Chondrocyte (in vitro differentiated cells): ENCODE data around the gene GRHL3. TPM values are rescaled to one million over a fixed set of nuclear protein-coding genes. Genes with fewer than 3 reads are reported as not detected.

Experiments
- DNase-seq: peaks from one replicate; pipeline ENCODE4 v3.0.0; 2021; ENCODE audit warnings: mixed read lengths, low spot score
- H3K27ac Mint-ChIP-seq: one replicate; pipeline ENCODE4 v1.8.0; 2021; ENCODE audit warnings: mild to moderate bottlenecking, moderate library complexity, mixed read lengths; ENCODE audit not compliant: unreplicated experiment
- H3K27me3 Mint-ChIP-seq: 2 replicates; pipeline ENCODE4 v1.8.0; 2021; ENCODE audit warnings: low read depth, mixed read lengths
- H3K36me3 Mint-ChIP-seq: 2 replicates; pipeline ENCODE4 v1.8.0; 2021; ENCODE audit warnings: low read depth, mixed read lengths
- H3K4me1 Mint-ChIP-seq: 2 replicates; pipeline ENCODE4 v1.8.0; 2021; ENCODE audit warnings: low read depth, mild to moderate bottlenecking, mixed read lengths
- H3K4me3 Mint-ChIP-seq: one replicate; pipeline ENCODE4 v1.8.0; 2021; ENCODE audit warnings: mild to moderate bottlenecking, moderate library complexity, mixed read lengths; ENCODE audit not compliant: unreplicated experiment
- H3K9me3 Mint-ChIP-seq: 2 replicates; pipeline ENCODE4 v1.8.0; 2021; ENCODE audit warnings: low read depth, mixed read lengths
- total RNA-seq: library from RNA; stranded (reverse); gene quantifications from 3 replicates; pipeline ENCODE4 v1.2.1, GENCODE V29; 2021
- TF ChIP-seq, protein P1 (sequence below): fragments of 200-600 bp; sonication (generic); IDR thresholded peaks from 2 replicates; pipeline ENCODE4 v1.5.0; 2021; ENCODE audit warnings: antibody characterized with exemption, mild to moderate bottlenecking, moderate library complexity

Gene GRHL3
- total RNA-seq, 1 donor from 2014 or later = 0.07 TPM

DNA sequence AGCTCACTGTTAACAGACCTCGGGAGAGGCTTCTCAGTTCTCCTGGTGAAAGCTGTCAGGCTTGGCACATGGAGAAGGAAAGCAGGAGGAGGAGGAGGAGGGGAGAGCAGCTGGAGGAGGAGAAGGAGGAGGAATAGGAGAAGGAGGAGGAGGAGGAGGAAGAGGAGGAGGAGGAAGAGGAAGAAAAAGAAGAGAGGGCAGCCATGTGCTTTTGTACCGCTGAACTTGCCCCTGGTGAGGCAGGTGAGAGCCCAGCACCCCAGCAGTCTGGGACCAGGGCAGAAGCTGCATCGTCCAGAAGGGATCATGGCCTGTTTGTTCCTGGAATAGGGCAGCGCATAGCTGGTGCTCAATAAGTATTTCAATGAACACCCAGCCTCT is 21.3 kb upstream of the GRHL3 start:
- DNase-seq = no peak
- TF ChIP-seq, protein P1, sequence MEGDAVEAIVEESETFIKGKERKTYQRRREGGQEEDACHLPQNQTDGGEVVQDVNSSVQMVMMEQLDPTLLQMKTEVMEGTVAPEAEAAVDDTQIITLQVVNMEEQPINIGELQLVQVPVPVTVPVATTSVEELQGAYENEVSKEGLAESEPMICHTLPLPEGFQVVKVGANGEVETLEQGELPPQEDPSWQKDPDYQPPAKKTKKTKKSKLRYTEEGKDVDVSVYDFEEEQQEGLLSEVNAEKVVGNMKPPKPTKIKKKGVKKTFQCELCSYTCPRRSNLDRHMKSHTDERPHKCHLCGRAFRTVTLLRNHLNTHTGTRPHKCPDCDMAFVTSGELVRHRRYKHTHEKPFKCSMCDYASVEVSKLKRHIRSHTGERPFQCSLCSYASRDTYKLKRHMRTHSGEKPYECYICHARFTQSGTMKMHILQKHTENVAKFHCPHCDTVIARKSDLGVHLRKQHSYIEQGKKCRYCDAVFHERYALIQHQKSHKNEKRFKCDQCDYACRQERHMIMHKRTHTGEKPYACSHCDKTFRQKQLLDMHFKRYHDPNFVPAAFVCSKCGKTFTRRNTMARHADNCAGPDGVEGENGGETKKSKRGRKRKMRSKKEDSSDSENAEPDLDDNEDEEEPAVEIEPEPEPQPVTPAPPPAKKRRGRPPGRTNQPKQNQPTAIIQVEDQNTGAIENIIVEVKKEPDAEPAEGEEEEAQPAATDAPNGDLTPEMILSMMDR = no peak
- Mint-ChIP-seq H3K4me3 (no peak overlapping the region), H3K4me1 (peaks cover 10% of the 10 kb centered on the region), H3K9me3 (no peaks in the 10 kb centered on the region), H3K27ac (no peak overlapping the region), H3K27me3 (peaks cover 15% of the 10 kb centered on the region), H3K36me3 (no peaks in the 10 kb centered on the region)

DNA sequence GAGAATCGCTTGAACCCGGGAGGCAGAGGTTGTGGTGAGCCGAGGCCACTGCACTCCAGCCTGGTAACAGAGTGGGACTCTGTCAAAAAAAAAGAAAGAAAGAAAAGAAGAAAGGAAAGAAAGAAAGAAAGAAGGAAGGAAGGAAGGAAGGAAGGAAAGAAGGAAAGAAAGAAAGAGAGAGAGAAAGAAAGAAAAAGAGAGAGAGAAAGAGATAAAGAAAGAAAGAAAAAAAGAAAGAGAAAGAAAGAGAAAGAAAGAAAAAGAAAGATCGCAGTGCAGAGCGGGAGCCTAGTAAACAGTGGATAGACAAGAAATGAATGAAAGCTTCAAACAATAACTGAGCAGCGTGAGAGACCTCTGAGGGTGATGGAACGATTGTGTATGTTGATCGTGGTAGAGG is 20.6 kb upstream of the GRHL3 start:
- DNase-seq = no peak
- TF ChIP-seq, protein P1 = no peak
- peaks cover 15% of the 10 kb centered on the region for H3K27me3 Mint-ChIP-seq
- H3K4me1 Mint-ChIP-seq = peaks cover 10% of the 10 kb centered on the region
- no peaks in the 10 kb centered on the region for H3K9me3 Mint-ChIP-seq
- no peak overlapping the region for H3K4me3 Mint-ChIP-seq
- H3K27ac Mint-ChIP-seq = no peak overlapping the region
- H3K36me3 Mint-ChIP-seq = no peaks in the 10 kb centered on the region

DNA sequence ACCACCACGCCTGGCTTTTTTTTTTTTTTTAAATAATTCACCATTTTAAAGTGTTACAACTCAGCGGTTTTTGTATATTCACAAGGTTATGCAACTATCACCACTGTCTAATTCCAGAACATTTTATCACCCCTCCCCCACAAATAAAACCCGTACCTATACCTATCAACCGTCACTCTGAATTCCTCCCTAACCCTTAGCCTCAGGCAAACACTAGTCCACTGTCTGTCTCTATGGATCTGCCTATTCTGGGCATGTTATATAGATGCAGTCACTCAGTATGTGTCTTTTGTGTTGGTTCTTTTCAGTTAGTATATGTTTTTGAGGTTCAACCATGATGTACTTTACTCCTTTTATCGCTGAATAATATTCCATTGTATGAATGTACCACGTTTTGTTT is 19.3 kb upstream of the GRHL3 start:
- no peaks in the 10 kb centered on the region for H3K9me3 Mint-ChIP-seq
- no peak overlapping the region for H3K27ac Mint-ChIP-seq
- TF ChIP-seq, protein P1 = no peak
- H3K27me3 Mint-ChIP-seq = peaks cover 17% of the 10 kb centered on the region
- DNase-seq = no peak
- H3K36me3 Mint-ChIP-seq = no peaks in the 10 kb centered on the region
- H3K4me3 Mint-ChIP-seq = no peak overlapping the region
- peaks cover under 1% of the 10 kb centered on the region for H3K4me1 Mint-ChIP-seq

DNA sequence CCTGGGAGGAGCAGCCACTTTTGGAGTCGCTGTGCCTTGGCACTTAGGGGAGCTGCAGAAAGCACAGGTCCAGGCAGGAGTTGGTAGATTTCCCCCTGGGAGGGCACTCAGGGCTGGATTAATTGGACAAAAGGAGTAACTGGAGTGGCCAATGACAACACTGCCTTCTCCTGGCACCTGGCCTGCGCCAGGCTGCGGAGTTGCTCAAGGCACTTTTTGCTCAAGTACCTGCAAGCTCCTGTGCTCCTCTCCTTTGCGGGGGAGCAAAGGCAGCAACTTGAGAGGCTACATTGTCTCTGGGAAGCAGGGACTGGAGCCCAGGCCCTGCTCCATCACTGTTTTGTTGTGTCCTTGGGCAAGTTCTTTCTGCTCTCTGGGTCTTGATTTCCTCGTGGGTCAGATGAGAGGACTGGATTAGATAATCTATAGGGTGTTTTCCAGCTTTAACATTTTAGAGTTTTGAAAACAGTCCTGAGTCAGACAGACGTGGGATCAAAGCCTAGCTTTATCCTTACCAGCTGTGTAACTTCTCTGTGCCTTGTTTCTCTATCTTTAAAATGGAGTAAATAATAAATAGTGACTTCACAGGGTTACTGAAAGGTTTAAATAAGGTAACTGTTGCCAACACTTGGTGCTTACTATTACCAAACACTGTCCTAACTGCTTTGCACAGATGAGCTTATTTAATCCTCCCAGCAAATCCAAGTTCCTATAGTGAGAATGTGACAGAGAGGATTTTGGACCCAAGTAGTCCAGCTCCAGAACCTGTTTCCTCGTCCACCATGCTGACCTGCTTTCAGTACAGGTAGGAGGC is 18.0 kb upstream of the GRHL3 start:
- H3K4me3 Mint-ChIP-seq = no peak overlapping the region
- TF ChIP-seq, protein P1 = no peak
- H3K9me3 Mint-ChIP-seq = no peaks in the 10 kb centered on the region
- H3K27ac Mint-ChIP-seq = no peak overlapping the region
- no peaks in the 10 kb centered on the region for H3K4me1 Mint-ChIP-seq
- no peak for DNase-seq
- peaks cover 19% of the 10 kb centered on the region for H3K27me3 Mint-ChIP-seq
- no peaks in the 10 kb centered on the region for H3K36me3 Mint-ChIP-seq

DNA sequence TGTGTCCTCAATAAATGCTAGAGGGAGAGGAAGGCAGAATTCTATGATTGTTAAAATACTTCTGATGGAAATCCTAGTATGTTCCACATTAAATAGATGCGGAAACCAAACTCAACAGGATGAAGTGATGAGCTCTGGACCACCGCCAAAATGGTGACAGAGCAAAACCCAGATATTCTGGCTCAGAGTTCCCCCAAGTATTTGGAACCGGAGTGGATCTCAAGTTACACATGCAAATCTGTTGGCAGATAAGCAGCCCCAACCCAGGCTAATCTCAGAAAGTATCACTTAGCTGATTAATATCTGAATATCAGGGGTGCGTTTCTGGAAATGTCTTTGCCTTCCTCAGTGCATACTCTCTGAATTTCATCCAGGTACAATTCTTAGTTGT is 17.4 kb upstream of the GRHL3 start:
- Mint-ChIP-seq H3K36me3 (no peaks in the 10 kb centered on the region), H3K27ac (no peak overlapping the region), H3K9me3 (no peaks in the 10 kb centered on the region), H3K4me1 (no peaks in the 10 kb centered on the region), H3K4me3 (no peak overlapping the region), H3K27me3 (peaks cover 21% of the 10 kb centered on the region)
- TF ChIP-seq, protein P1 = no peak
- DNase-seq = no peak
